ACHN (cell line): Measurements from ENCODE around the gene MAB21L4.

Experiments
- DNase-seq: peaks from one replicate; pipeline ENCODE4 v3.0.0-alpha.2; 2015
- in situ Hi-C: cut with HindIII; loops from 2 replicates; pipeline ENCODE4 v1.10.0; 2017; ENCODE audit warnings: low sequenced_read_pairs, low pct_ligation_motif_present, low pct_unique_long_range_greater_than_20kb

MAB21L4 gene

DNA sequence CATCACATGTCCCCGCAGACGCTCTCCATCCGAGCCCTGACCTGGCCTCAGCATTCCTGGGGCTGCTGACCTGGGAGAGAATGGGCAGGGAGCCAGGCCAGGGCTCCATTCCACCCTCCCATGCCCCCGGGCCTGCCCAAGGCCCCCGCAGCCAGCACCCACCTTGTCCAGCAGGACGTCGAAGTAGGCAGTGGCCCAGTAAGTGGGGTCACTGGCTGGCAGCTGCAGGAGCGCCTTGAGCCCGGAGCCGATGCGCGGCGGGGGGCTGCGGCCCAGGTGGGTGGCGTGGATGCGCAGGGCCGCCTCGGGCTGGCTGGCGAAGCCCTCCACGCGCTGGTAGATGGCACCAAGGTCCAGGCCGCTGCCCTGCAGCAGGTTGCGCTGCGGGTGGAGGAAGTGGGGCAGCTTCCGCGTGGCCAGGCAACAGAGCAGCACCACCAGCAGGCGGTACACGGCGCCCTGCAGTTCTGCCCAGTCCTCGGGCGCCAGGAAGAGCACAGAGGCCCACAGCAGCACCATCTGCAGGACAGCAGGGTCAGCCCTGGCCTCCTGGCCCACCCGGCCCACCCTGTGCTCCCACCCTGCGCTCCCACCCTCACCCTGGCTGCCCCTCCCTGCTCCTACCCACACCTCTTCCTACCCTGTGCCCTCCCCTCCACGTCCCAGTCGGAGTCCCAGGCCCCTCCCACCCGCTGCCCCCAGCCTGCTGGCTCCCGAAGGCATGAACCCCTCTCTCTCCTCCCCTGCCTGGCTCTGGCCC, 7.6 kb downstream of the MAB21L4 start:
- in situ Hi-C loops, result no loop called here
- DNase-seq, result no peak

DNA sequence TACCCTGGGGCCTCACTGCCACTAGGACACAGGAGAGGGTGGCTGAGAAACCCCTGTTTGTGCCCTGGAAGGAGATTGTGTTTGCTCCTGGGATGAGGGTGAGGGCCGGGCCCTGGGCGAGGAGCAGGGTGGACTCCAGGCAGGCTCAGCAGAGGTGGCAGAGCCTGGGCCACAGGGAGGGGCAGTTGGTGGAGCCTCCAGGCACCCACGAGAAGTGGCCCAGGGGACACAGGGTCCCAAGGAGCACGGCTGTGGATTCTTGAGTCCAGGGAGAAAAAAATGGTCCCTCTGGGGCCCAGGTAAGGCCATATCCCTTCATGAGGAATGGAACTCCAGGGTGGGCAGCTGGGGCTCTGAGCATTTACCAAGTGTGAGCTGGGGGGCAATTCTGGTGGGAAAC, 8.3 kb downstream of the MAB21L4 start:
- no peak for DNase-seq
- in situ Hi-C loops, result no loop called here

DNA sequence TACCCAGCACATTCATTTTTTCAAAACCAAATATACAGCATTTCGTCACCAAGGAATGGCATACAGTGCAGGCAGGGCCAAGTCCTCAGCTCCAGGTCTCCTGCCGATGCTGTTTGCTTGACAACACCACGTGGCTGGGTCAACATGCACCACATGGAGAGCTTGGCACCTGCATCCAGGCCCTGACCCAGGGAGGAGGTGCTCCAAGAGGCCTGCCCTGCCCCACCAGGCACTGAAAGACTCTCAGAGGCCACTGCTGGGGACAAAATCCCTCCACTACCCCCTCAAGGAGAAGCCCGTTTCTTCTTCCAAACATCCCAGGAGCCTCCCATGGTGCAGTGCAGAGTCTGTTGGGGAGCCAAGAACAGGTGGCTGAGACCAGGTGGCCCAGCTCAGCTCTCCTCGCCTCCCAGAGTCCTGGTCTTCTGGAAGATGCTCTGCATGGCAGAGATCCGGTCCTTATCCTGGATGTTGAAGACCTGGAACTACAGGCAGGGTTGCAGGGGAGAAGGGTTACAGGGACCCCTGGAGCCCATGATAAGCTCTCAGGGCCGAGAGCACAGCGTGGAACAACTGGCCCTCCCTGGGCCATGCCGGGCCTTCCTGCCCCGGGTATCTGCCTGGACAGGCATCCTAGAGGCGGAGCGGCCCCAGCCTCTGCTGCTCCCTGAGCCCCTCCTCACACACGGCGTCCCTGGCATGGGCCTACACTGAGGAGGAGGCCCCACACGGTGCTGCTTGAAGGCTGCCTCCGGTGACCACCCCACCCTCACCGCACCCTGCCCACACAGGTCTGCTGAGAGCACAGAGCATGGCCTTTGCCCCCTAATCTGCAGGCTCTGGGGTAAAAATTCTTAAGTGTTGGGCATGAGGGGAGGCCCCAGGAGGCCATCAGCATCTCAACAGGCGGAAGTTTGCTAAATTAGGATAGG, 9.0 kb downstream of the MAB21L4 start:
- DNase-seq, result no peak

DNA sequence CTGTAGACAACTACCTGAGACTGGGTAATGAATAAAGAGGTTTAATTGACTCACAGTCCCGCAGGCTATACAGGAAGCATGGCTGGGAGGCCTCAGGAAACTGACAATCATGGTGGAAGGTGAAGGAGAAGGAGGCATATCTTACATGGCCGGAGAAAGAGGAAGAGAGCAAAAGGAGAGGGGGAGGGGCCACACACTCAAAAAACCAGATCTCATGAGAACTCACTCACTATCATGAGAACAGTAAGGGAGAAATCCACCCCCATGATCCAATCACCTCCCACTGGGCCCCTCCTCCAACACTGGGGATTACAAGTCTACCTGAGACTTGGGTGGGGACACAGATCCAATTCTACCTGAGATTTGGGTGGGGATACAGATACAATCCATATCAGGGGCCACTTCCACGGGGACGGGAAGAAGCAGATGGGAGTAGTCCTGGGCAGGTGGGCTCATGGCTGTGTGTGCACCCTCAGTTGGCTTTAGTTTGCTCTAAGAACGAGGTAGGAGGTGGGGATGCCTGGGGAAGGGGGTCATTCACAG, 9.9 kb downstream of the MAB21L4 start:
- no peak for DNase-seq
- in situ Hi-C loops, result no loop called here

More for the DNA sequence above, 9.0 kb downstream of the MAB21L4 start:
- in situ Hi-C loops, result no loop called here

DNA sequence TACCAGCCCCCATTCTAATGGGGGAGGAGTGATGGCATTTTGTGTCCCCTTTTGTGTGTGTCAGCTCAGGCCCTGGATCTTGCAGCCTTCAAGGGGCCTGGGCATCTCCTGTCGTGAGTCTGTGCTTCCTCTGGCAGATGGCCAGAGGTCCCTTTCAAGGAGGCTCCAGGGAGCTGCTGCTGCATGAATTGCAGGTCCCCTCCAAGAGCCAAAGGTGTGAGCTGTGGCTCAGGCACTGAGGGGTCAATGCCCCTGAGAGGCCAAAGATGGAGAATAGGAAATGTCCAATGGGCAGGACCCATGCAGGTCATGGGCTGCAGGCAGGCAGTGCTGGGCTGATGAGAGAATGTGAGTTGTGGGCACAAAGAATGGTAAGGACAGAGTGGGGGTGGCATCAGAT, 10.4 kb downstream of the MAB21L4 start:
- in situ Hi-C loops, result no loop called here

DNA sequence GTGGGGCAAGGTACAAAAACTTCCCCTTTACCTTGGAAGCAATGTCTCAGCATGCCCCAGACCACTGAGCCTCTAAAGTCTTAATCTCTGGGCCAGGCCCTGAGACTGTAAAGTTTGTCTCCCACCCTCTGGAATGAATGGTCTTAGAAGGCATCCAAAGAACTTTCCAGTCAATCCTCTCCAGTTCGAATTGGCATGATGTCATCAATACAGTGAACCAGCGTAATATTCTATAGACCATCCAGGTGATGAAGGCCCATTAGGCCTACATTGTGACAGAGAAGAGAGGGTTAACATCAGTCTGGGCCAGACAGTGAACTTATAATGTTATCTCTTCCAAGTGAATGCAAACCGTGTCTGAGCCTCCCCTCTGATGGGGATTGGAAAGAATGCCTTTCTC, 11.2 kb downstream of the MAB21L4 start:
- in situ Hi-C loops, result no loop called here
- DNase-seq, result no peak

More for the DNA sequence above, 10.4 kb downstream of the MAB21L4 start:
- DNase-seq, result no peak

DNA sequence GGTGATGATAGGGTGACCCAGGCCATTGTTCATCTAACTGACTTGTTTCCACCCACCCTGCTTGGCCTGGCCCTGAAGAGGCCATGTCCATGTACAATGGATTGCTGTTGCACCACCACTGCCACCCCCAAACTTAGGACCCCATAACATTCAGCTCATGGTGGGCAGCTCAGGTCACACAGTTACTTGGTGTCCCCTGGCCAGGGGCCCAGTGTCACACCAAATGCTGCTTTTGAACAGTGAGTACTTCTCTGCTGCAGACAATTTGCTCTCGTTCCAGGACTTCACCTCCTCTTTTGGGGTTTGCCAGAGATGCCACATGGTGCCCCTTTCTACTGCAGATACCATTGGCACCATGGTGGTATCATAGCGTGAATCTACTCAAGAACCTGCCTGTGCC, 11.7 kb downstream of the MAB21L4 start:
- in situ Hi-C loops, result no loop called here
- DNase-seq, result no peak

DNA sequence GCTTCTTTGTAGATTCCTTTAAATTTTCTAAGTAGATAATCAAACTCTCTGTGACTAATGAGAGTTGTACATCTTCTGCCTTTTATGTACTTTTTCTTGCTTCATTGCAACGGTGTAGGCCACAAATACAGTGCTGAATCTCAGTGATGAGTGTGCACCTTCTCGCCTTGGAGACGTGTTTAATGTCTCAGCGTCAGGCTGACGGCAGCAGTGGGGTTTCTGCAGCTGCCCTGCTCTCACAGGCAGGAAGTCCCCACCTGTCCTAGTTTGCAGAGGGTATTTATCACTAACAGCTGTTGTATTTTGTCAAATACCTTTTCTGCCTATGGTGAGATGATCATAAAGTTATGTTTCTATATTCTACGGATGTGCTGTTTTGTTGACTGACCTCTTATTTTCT, 14.0 kb downstream of the MAB21L4 start:
- in situ Hi-C loops, result no loop called here
- DNase-seq, result no peak

DNA sequence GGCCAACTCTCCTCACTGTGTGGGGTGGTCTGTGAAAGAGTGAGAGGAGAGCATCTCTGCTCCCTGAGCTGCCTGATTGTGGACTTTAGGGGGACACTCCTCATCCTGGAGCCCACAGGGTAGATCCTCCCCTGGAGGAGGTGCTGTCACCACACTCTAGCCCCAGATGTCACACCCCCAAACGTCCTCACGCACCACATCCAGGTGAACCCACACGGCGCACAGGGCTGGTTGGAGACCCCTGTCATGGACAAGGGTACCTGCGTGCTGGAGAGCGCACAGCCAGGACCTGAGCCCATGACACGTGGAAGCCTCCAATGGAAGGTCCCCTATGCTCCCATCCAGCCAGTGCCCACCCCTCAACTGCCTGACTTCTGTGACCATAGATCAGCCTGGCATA, 16.9 kb downstream of the MAB21L4 start:
- no peak for DNase-seq
- in situ Hi-C loops, result no loop called here

DNA sequence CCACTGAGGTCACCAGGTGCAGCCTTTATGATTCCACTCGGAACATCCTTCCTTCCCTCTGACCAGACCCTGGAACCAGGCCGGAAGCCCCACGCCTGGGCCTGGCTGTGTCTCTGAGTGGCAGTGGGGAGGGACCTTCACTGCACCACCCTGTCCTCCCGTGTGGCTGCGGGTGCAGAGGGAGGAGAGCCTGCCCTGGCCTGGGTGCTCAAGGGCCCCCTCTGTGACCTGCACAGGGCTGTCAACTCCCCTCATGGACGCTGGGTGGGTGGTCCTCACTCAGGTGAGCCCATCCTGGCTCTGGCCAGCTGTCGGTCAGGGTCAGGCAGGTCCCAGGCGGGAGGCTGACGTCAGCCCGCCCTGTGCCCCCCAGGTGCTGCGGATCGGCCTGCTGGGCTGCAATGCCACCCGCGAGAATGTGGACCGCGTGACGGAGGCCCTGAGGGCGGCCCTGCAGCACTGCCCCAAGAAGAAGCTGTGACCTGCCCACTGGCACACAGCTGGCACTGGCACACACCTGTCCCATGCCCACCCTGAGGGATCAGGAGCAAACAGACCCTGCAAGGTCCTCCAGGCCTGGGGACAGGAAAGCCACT, 17.5 kb downstream of the MAB21L4 start:
- in situ Hi-C loops, result no loop called here
- no peak for DNase-seq

DNA sequence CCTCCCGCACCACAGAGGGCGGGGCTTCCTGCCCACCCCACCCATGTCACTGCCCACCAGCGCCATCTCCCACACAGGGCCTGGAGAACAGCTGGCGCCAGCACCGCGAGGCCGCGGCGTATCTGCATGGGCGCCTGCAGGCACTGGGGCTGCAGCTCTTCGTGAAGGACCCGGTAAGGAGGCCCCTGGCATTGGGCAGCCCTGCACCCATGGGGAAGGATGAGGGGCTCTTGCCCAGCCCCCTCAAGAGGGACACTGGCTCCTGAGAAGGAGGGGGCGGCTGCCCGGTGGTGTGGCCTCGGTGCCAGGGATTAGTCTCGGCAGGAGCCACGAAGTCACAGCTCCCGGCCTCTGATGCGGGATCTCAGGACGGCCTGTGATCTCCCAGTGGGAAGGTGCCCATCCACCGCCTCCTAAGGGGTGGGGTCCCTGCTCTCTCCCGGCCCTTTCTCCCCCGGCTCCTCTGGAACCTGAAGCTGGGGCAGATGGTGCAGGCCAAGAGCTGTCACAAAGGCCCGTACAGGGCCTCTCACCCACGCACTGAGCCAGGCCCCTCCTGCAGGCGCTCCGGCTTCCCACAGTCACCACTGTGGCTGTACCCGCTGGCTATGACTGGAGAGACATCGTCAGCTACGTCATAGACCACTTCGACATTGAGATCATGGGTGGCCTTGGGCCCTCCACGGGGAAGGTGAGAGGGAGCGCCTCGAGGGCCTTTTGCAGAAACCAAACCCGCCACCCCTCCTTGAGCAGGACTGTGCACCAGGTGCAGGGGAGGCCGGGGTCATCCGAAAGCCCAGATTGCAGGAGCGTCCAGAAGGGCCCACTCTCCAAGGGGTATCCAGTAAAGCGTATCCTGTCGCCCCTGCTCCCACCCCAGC, 18.3 kb downstream of the MAB21L4 start:
- no peak for DNase-seq
- in situ Hi-C loops, result no loop called here

DNA sequence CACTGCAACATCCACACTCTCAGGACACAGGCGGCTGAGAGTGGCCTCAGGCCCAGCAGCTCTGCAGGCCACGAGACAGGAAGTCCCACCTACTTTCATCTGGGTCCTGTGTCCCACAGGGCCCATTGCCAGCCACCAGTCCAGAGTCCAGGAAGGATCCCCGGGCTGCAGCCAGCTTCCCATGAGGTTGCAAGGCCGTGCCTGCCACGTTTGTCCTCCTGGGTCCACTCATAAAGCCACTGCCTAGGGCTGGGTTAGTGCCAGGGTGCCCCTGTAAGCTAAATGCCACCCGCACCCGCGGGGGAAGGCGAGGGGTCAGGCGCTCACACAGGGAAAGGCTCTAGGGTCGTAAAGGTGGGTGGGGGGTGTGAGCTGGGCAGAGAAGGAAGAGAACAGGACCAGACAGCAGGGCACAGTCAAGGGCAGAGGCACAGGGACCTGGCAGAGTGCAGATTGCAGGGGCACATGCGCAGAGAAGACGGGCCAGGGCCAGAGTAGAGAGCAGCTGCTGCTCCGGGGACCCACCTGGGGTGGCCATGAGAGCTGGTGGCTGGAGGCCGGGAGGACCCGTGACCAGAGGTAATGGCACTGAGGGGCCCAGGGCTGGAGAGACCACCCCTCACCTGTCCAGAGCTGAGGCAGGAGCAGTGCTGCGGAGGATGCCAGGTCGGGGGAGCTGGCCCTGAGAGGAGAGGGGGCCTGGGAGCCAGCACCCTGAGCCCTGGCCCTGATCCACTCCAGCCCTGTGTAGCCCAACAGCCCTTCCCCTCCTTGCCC, 19.3 kb downstream of the MAB21L4 start:
- in situ Hi-C loops, result no loop called here

DNA sequence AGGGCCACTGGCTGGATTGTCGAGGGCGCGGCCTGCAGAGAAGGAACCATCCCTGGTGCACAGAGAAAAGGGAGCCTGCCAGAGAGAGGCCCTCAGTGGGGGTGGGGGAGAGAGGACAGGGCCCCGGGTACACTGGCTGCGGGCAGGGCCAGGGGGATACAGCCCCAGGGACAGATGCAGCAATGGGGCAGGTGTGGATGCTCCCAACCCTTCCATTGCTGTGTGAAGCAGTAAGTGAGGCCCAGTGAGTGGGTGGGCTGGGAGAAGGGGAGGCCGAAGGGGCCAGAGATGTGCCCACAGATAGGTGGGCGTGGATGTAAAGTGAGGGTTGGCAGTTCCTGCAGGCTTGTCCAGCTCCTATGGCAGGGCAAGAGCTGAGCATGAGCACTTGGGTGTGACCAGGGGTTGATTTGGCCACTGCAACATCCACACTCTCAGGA, 19.9 kb downstream of the MAB21L4 start:
- no peak for DNase-seq
- in situ Hi-C loops, result no loop called here

More for the DNA sequence above, 19.3 kb downstream of the MAB21L4 start:
- DNase-seq, result no peak

DNA sequence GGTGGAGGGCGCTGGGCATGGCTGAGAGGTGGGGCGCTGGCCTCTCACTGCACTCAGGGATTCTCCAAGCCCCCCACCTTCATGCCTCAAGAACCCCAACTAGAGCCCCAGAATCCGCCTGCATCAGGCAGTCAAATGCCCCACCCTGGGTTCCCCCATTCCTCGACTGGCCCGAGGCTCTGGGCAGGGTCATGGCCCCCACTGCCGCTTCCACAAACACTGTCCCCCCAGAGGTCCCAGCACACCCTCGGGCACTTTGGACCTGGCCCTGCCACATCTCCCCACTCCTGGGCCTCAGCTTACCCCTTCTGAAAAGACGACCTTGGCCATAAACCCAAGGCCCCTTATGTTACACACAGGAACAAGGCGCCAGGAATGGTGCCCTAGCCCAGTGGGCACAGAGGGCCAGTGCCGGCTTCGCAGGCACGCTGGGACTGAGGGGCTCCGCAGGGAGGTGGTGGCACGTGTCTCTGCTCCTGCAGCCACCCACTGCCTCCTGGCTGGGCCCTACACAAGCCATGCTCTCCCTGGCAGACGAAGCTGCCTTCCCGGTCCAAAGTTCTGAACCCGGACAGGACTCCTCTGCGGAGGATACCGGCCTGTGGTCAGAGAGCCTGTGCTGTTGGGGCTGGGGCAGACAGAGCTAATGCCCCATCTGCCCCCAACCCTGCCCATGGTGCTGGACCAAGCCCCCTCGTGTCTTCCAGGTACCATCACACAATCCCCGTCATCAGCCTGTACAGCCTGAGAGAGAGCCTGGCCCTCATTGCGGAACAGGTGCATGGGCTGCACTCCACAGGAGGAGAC, 20.5 kb downstream of the MAB21L4 start:
- no peak for DNase-seq
- in situ Hi-C loops, result no loop called here

DNA sequence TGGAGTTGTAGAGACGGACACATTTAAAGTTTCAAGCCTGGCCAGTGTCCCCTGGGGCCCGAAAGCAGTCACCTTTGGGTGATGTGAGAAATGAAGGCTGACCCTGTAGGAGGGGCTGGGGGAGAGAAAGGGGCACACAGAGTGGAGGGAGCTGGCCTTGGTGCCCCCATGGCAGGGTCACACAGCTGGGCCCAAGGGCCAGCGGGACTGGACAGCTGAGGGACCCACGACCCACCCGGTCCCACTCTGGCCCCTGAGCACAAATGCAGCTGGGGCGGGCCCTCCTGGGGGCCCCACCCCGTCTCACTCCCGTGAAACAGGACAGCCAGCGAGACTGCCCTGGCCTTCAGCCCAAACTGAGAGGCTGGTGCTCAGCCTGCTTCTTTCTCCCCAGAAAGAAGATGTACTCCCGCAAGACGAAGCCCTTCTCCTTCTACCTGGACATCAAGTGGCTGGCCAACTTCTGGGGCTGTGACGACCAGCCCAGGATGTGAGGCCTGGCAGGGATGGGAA, 21.2 kb downstream of the MAB21L4 start:
- no peak for DNase-seq
- in situ Hi-C loops, result no loop called here
